Lower leg skin (tissue), 3 donors: ENCODE results near the gene LHX4.

Experiments
- POLR2A ChIP-seq, 2 donors: fragments of 450-650 bp; IDR thresholded peaks; one replicate each; pipeline ENCODE4 v1.6.1; 2016 to 2017; ENCODE audit warnings: antibody characterized with exemption in 2 of 2, mild to moderate bottlenecking in 1 of 2, moderate library complexity in 1 of 2
- TF ChIP-seq, protein P1 (sequence below), 3 donors: fragments of 450-650 bp; IDR thresholded peaks; one replicate each; pipeline ENCODE4 v1.5.1; 2016; ENCODE audit warnings: antibody characterized with exemption in 3 of 3, mild to moderate bottlenecking in 3 of 3, moderate library complexity in 2 of 3

- TF ChIP-seq, protein P1, sequence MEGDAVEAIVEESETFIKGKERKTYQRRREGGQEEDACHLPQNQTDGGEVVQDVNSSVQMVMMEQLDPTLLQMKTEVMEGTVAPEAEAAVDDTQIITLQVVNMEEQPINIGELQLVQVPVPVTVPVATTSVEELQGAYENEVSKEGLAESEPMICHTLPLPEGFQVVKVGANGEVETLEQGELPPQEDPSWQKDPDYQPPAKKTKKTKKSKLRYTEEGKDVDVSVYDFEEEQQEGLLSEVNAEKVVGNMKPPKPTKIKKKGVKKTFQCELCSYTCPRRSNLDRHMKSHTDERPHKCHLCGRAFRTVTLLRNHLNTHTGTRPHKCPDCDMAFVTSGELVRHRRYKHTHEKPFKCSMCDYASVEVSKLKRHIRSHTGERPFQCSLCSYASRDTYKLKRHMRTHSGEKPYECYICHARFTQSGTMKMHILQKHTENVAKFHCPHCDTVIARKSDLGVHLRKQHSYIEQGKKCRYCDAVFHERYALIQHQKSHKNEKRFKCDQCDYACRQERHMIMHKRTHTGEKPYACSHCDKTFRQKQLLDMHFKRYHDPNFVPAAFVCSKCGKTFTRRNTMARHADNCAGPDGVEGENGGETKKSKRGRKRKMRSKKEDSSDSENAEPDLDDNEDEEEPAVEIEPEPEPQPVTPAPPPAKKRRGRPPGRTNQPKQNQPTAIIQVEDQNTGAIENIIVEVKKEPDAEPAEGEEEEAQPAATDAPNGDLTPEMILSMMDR (IDR thresholded peaks at IDR 0.05): no peak
- TF ChIP-seq POLR2A (IDR thresholded peaks at IDR 0.05): no peak
Measured at GRCh38 chr1:180246579-180246978, 16.5 kb downstream of the LHX4 start.
